Effector memory CD8-positive, alpha-beta T cell (primary cell): ENCODE measurements around the gene SLK.
A peak's percentile ranks its signal among the peaks of the same experiment; 100 is the strongest.

Source experiments
- ATAC-seq: fragments of 150-1000 bp; cut with Tn5 transposase; replicated peaks from 2 replicates; pipeline ENCODE4 v1.10.0; 2021; ENCODE audit warnings: mild to moderate bottlenecking, moderate library complexity
- DNase-seq, 3 experiments: peaks; one replicate each; pipeline ENCODE4 v3.0.0; 2021
- H3K27ac Mint-ChIP-seq, 2 donors: one replicate each; pipeline ENCODE4 v1.8.0; 2022; ENCODE audit warnings: mild to moderate bottlenecking in 2 of 2, mixed read lengths in 2 of 2, moderate library complexity in 2 of 2
- H3K27me3 Mint-ChIP-seq, 2 donors: one replicate each; pipeline ENCODE4 v1.8.0; 2022; ENCODE audit warnings: mixed read lengths in 2 of 2
- H3K36me3 Mint-ChIP-seq: one replicate; pipeline ENCODE4 v1.8.0; 2022; ENCODE audit warnings: mild to moderate bottlenecking, moderate library complexity, mixed read lengths; ENCODE audit not compliant: insufficient read depth
- H3K4me1 Mint-ChIP-seq, 2 donors: one replicate each; pipeline ENCODE4 v1.8.0; 2022; ENCODE audit warnings: low read depth in 2 of 2, mixed read lengths in 2 of 2
- H3K4me3 Mint-ChIP-seq, 2 donors: one replicate each; pipeline ENCODE4 v1.8.0; 2022; ENCODE audit warnings: mild to moderate bottlenecking in 2 of 2, mixed read lengths in 2 of 2, moderate library complexity in 2 of 2
- H3K9me3 Mint-ChIP-seq, 2 donors: one replicate each; pipeline ENCODE4 v1.8.0; 2022; ENCODE audit warnings: mixed read lengths in 2 of 2

Gene SLK

DNA sequence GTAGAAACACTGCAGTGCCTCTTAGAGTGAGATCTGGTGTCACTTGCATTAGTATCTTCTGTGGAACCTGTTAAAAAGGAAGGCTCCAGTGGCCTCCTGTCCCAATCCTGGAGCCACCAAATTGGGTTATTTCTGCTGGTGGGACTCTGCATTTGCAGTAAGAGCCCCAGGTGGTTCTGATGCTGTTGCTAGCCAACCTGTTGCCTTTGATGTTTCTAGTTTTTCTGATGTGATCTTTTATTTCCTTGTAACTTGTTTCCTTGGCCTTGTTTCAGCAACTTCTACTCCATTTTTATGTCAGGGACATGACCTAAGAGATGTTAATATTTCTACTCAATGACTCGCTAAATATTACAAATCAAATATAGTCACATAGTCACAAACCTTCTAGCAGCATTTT is 36.5 kb upstream of the SLK start:
- Mint-ChIP-seq H3K4me3 (no peak overlapping the region), H3K36me3 (no peaks in the 10 kb centered on the region), H3K4me1 (no peaks in the 10 kb centered on the region), H3K27me3 (no peaks in the 10 kb centered on the region), H3K27ac (no peak overlapping the region), H3K9me3 (no peaks in the 10 kb centered on the region)
- no peak for DNase-seq
- no peak for ATAC-seq

DNA sequence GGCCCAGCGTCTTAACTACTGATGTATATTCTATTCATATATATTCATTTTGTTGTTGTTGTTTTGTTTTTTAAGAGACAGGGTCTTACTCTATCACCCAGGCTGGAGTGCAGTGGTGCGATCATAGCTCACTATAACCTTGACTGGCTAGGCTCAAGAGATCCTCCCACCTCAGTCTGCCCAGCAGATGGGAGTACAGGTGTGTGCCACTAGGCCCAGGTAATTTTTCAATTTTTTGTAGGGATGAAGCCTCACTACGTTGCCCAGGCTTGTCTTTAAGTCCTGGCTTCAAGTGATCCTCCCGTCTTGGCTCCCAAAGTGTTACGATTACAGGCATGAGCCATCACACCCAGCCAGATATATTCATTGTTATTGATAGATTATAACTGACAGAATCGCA is 36.1 kb upstream of the SLK start:
- Mint-ChIP-seq H3K27me3 (no peaks in the 10 kb centered on the region), H3K9me3 (no peaks in the 10 kb centered on the region), H3K27ac (no peak overlapping the region), H3K4me1 (no peaks in the 10 kb centered on the region), H3K36me3 (no peaks in the 10 kb centered on the region), H3K4me3 (no peak overlapping the region)
- DNase-seq (no peak), ATAC-seq (no peak)

DNA sequence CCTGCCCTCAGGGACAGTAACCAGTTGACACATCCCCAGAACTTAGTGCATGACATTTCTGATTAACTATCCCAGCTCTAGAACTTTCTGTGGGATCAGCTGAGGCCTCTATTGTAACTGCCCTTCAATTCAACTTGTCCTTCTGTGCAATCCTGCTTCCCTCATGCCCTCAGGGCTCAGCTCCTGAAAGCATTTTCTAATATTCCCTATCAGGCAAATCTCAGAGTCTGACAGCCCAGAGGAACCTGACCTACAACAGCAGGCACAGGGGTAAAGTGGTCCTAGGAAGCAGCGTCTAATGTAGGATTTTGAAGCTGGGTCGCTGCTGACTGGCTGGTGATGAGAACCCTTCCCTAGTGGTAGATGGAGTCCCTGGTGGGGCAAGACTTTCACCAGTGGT is 35.3 kb upstream of the SLK start:
- Mint-ChIP-seq H3K4me3 (no peak overlapping the region), H3K27me3 (no peaks in the 10 kb centered on the region), H3K36me3 (no peaks in the 10 kb centered on the region), H3K4me1 (no peaks in the 10 kb centered on the region), H3K27ac (no peak overlapping the region), H3K9me3 (no peaks in the 10 kb centered on the region)
- DNase-seq, result no peak
- ATAC-seq, result no peak

GRCh38 chr10:103932271-103932670 is 34.7 kb upstream of the SLK start:
- Mint-ChIP-seq H3K27ac (no peak overlapping the region), H3K9me3 (no peaks in the 10 kb centered on the region), H3K36me3 (no peaks in the 10 kb centered on the region), H3K4me1 (no peaks in the 10 kb centered on the region), H3K27me3 (no peaks in the 10 kb centered on the region), H3K4me3 (no peak overlapping the region)
- ATAC-seq (no peak), DNase-seq (no peak)

- no peaks in the 10 kb centered on the region for H3K27me3 Mint-ChIP-seq
- H3K4me3 Mint-ChIP-seq, result no peak overlapping the region
- H3K4me1 Mint-ChIP-seq, result no peaks in the 10 kb centered on the region
- H3K27ac Mint-ChIP-seq, result peak overlapping the region in 1 of 2 donors; percentile 18
- no peaks in the 10 kb centered on the region for H3K36me3 Mint-ChIP-seq
- no peaks in the 10 kb centered on the region for H3K9me3 Mint-ChIP-seq
- DNase-seq (no peak), ATAC-seq (no peak)
These were observed 34.0 kb upstream of the SLK start for GRCh38 chr10:103932971-103933370.

- peak overlapping the region in 1 of 2 donors; percentile 18 for H3K27ac Mint-ChIP-seq
- no peaks in the 10 kb centered on the region for H3K27me3 Mint-ChIP-seq
- no peaks in the 10 kb centered on the region for H3K4me1 Mint-ChIP-seq
- H3K4me3 Mint-ChIP-seq, result no peak overlapping the region
- no peaks in the 10 kb centered on the region for H3K36me3 Mint-ChIP-seq
- H3K9me3 Mint-ChIP-seq, result no peaks in the 10 kb centered on the region
- ATAC-seq (no peak), DNase-seq (no peak)
These were observed 33.3 kb upstream of the SLK start for GRCh38 chr10:103933557-103934121.

- H3K9me3 Mint-ChIP-seq, result no peaks in the 10 kb centered on the region
- DNase-seq, result no peak
- H3K36me3 Mint-ChIP-seq, result no peaks in the 10 kb centered on the region
- no peaks in the 10 kb centered on the region for H3K4me1 Mint-ChIP-seq
- ATAC-seq, result no peak
- no peak overlapping the region for H3K27ac Mint-ChIP-seq
- H3K27me3 Mint-ChIP-seq, result no peaks in the 10 kb centered on the region
- no peak overlapping the region for H3K4me3 Mint-ChIP-seq
These were observed 32.6 kb upstream of the SLK start for GRCh38 chr10:103934308-103934707.

GRCh38 chr10:103936022-103936421 is 30.9 kb upstream of the SLK start:
- H3K27me3 Mint-ChIP-seq, result no peaks in the 10 kb centered on the region
- no peaks in the 10 kb centered on the region for H3K4me1 Mint-ChIP-seq
- H3K27ac Mint-ChIP-seq, result no peak overlapping the region
- ATAC-seq (no peak), DNase-seq (no peak)
- no peak overlapping the region for H3K4me3 Mint-ChIP-seq
- H3K9me3 Mint-ChIP-seq, result no peaks in the 10 kb centered on the region
- no peaks in the 10 kb centered on the region for H3K36me3 Mint-ChIP-seq

DNA sequence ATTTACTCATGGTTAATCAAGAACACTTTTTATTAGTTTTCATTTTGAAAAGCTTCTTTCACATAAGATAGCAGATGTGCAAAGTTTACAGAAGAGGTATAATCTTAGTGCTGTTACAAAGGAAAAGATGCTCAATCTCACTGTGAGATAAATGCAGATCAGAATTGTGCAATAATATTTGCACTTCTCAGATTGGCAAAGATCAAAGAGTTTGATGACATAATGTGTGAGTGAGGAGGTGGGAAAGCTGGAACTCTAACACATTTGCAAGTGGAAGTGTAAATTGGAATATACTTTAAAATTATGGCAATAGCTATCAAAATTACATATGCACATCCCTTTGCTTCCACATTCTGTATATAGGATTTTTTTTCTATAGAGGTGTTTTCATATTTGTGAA is 27.4 kb upstream of the SLK start:
- H3K4me3 Mint-ChIP-seq, result no peak overlapping the region
- no peaks in the 10 kb centered on the region for H3K9me3 Mint-ChIP-seq
- H3K27ac Mint-ChIP-seq, result no peak overlapping the region
- H3K27me3 Mint-ChIP-seq, result no peaks in the 10 kb centered on the region
- no peaks in the 10 kb centered on the region for H3K36me3 Mint-ChIP-seq
- H3K4me1 Mint-ChIP-seq, result no peaks in the 10 kb centered on the region
- DNase-seq (no peak), ATAC-seq (no peak)

- ATAC-seq (no peak), DNase-seq (no peak)
- H3K4me3 Mint-ChIP-seq, result no peak overlapping the region
- H3K36me3 Mint-ChIP-seq, result peaks cover 2% of the 10 kb centered on the region
- no peaks in the 10 kb centered on the region for H3K27me3 Mint-ChIP-seq
- no peak overlapping the region for H3K27ac Mint-ChIP-seq
- H3K4me1 Mint-ChIP-seq, result no peaks in the 10 kb centered on the region
- no peaks in the 10 kb centered on the region for H3K9me3 Mint-ChIP-seq
These were observed 25.1 kb upstream of the SLK start for GRCh38 chr10:103941801-103942200.

DNA sequence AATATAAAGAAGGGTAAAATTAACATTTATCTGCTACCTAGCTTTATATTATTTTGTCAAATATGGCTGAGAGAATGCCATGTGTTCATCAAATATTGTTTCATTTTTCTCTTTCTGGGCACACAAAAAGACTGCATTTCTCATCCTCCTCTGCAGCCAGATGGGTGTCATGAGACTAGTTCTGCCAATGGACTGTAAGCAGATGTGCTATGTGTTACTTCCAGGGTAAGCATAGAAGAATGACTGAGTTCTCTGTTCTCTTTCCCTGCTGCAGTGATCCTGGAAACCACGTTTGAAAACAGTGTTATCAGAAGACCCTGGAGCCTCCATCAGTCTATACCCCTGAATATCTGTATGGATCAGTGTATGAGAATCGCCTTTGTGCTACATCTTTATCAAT is 24.1 kb upstream of the SLK start:
- Mint-ChIP-seq H3K27ac (no peak overlapping the region), H3K36me3 (peaks cover 2% of the 10 kb centered on the region), H3K9me3 (no peaks in the 10 kb centered on the region), H3K27me3 (no peaks in the 10 kb centered on the region), H3K4me3 (no peak overlapping the region), H3K4me1 (peaks cover 0 to 3% of the 10 kb centered on the region in 2 donors)
- no peak for DNase-seq
- ATAC-seq, result no peak

- H3K36me3 Mint-ChIP-seq, result peaks cover 2% of the 10 kb centered on the region
- H3K27ac Mint-ChIP-seq, result peak overlapping the region in 1 of 2 donors; percentile 9
These were observed 19.0 kb upstream of the SLK start for GRCh38 chr10:103947799-103948516.

DNA sequence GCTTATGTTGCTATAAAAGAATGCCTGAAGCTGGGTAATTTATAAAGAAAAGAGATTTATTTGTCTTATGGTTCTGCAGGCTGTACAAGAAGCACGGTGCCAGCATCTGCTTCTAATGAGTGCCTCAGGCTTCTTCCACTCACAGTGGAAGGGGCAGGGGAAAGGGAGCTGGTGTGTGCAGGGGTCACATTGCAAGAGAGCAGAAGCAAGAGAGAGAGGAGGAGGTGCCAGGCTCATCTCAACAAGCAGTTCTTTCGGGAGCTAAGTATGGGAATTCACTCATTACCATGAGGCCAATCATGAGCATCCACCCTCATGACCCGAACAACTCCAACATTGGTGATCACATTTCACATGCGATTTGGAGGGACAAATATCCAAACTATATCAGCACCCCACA is 17.2 kb upstream of the SLK start:
- ATAC-seq, result no peak
- peaks cover 0 to 4% of the 10 kb centered on the region in 2 donors for H3K4me1 Mint-ChIP-seq
- H3K27me3 Mint-ChIP-seq, result no peaks in the 10 kb centered on the region
- H3K36me3 Mint-ChIP-seq, result peaks cover 2% of the 10 kb centered on the region
- no peak overlapping the region for H3K27ac Mint-ChIP-seq
- no peak for DNase-seq
- H3K9me3 Mint-ChIP-seq, result no peaks in the 10 kb centered on the region
- H3K4me3 Mint-ChIP-seq, result no peak overlapping the region

More at GRCh38 chr10:103947799-103948516, 19.0 kb upstream of the SLK start:
- Mint-ChIP-seq H3K27me3 (no peaks in the 10 kb centered on the region), H3K9me3 (no peaks in the 10 kb centered on the region), H3K4me3 (no peak overlapping the region), H3K4me1 (peaks cover 0 to 4% of the 10 kb centered on the region in 2 donors)
- ATAC-seq (no peak), DNase-seq (no peak)

- H3K36me3 Mint-ChIP-seq, result peaks cover 2% of the 10 kb centered on the region
- H3K27ac Mint-ChIP-seq, result no peak overlapping the region
- peaks cover 0 to 4% of the 10 kb centered on the region in 2 donors for H3K4me1 Mint-ChIP-seq
- DNase-seq (no peak), ATAC-seq (no peak)
- H3K4me3 Mint-ChIP-seq, result no peak overlapping the region
- H3K27me3 Mint-ChIP-seq, result peaks cover 7 to 9% of the 10 kb centered on the region in 2 donors
- no peaks in the 10 kb centered on the region for H3K9me3 Mint-ChIP-seq
These were observed 15.8 kb upstream of the SLK start for GRCh38 chr10:103951183-103951582.
